ENCODE measurements around the gene ISYNA1. TPM values are rescaled to one million over a fixed set of nuclear protein-coding genes. Genes with fewer than 3 reads are reported as not detected.

ISYNA1 gene
- total RNA-seq (2016; rRNA removed; fragmentation: Illumina TruSeq; extraction: Trizol) (29.4 and 48.5 TPM in 2 replicates), polyA plus RNA-seq (2011; rRNA removed) (29.6 and 36.5 TPM in 2 replicates), polyA minus RNA-seq (2011; rRNA and poly(A)+ RNA removed; ENCODE audit: low replicate concordance) (1.3 and 50.2 TPM in 2 replicates), Bru-seq, nascent RNA (percentile 53 among the genes with signal in this experiment), BruChase-seq, experiment 1, labeled RNA remaining after a 6-hour chase (percentile 86 among the genes with signal in this experiment), BruChase-seq, experiment 2, labeled RNA remaining after a 2-hour chase (percentile 73 among the genes with signal in this experiment)
- total RNA-seq (2016; cell fraction: cytosol; rRNA removed; fragmentation: Illumina TruSeq; extraction: Trizol; ENCODE audit: low read depth): 8.4 and 10.1 TPM in 2 replicates
- total RNA-seq (2016; cell fraction: insoluble cytoplasmic fraction; rRNA removed; fragmentation: Illumina TruSeq; extraction: Trizol): 29.3 and 46.4 TPM in 2 replicates
- 16.0 and 18.7 TPM in 2 replicates for total RNA-seq (2016; cell fraction: membrane; rRNA removed; fragmentation: Illumina TruSeq; extraction: Trizol)
- 33.6 and 37.4 TPM in 2 replicates for total RNA-seq (2016; cell fraction: nucleus; rRNA removed; fragmentation: Illumina TruSeq; extraction: Trizol)
- 14.0 and 25.3 TPM in 2 replicates for polyA plus RNA-seq (2011; cell fraction: cytosol; rRNA removed)
- 246 and 367 TPM in 2 replicates for polyA plus RNA-seq (2011; cell fraction: nucleus; rRNA removed)
- polyA plus RNA-seq (2012): 32.5 and 49.8 TPM in 2 replicates
- polyA plus RNA-seq (2016; cell fraction: cytosol; fragmentation: Illumina TruSeq; extraction: Trizol; ENCODE audit: low read depth): 16.0 and 16.5 TPM in 2 replicates
- 44.6 and 57.4 TPM in 2 replicates for polyA plus RNA-seq (2016; cell fraction: insoluble cytoplasmic fraction; fragmentation: Illumina TruSeq; extraction: Trizol; ENCODE audit: low read depth)
- polyA plus RNA-seq (2016; cell fraction: membrane; fragmentation: Illumina TruSeq; extraction: Trizol; ENCODE audit: low read depth): 18.1 and 22.4 TPM in 2 replicates
- 103 and 119 TPM in 2 replicates for polyA plus RNA-seq (2016; cell fraction: nucleus; fragmentation: Illumina TruSeq; extraction: Trizol; ENCODE audit: insufficient read depth, low read depth)
- 20.4 and 29.0 TPM in 2 replicates for polyA minus RNA-seq (2011; cell fraction: cytosol; rRNA and poly(A)+ RNA removed)
- 13.3 and 14.3 TPM in 2 replicates for polyA minus RNA-seq (2011; cell fraction: nucleus; rRNA and poly(A)+ RNA removed)
- long read RNA-seq, experiment 1, transcript ISYNA1-201 (11 exons, 2,420 nt): major isoform, 52 of 85 reads
- long read RNA-seq, experiment 1, partial matches to known transcripts: 20 of 85 reads
- long read RNA-seq, experiment 1, other reads (novel, unspliced or antisense): 8 of 85 reads
- long read RNA-seq, experiment 2, transcript ISYNA1-202 (10 exons, 1,703 nt): minor isoform, 5 of 162 reads
- long read RNA-seq, experiment 2, transcript ISYNA1-201 (11 exons, 2,420 nt): major isoform, 85 of 162 reads
- long read RNA-seq, experiment 2, partial matches to known transcripts: 37 of 162 reads
- long read RNA-seq, experiment 2, other reads (novel, unspliced or antisense): 29 of 162 reads

DNA sequence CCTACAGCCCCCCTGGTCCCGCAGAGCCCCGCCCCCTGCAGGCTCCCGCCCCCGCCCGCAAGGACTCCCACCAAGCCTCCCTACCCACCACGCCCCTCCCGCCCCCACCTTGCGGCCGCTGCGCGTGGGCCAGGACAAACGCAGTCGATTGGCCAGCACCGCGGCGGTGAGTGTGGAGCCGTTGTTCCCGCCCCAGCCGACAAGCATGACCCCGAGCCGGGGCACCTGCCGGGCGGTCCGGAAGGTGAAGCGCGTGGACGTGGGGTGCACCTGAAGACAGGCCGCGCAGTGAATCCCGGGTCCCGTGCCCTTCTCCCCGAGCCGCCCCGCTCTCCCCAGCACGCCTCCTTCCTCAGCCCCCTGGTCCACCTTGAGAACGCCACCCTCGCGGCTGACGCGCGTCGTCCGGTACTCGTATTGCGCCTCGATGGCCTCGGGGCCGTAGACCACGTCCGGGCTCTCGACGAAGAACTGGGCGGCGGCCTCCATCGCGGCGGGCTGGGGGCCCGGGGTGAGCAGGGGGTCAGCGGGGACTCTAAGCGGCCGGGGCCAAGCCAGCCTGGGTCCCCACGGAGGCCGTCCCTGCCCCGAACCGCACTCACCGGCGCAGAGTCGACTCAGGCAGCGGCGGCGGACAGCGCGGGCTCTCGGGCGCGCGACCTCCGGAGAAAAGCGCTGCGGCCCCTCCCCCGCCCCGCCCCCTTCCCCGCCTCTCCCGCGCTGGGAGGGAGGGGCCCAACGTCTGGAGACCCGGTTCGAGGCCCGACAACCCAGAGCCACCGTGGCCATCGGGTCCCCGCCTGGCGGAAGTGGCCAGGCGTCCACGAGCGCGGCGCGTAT, at the start of gene ISYNA1:
ISYNA1 (minus strand) TSS at position 643 of the 840 bp plus-strand sequence; CDS start at position 489, 154 bp downstream.
- Histone ChIP-seq H3K79me2 (ENCODE audit: insufficient read depth, low read length) (no peaks in the 10 kb centered on the region), H3K9me3 (ENCODE audit: low read length) (no peaks in the 10 kb centered on the region), H3K4me3 (replicated peaks in 1 of 3; ENCODE audit: insufficient read depth in 1 of 3, low read depth in 2 of 3, low read length in 3 of 3) (peak within 1 kb of the TSS; percentile 29 to 75 (median 72)), H3K36me3 (replicated peaks in 1 of 2; ENCODE audit: control insufficient read depth in 1 of 2, insufficient read depth in 2 of 2, low read length in 2 of 2) (peaks cover 0 to 2% of the 10 kb centered on the region in 2 experiments; a peak in 1 of 5 replicates), H3K4me2 (ENCODE audit: low read depth, low read length) (peak within 1 kb of the TSS; percentile 95), H3K9ac (ENCODE audit: insufficient read depth, low read depth, low read length) (peak within 1 kb of the TSS; percentile 70), H2AFZ (ENCODE audit: low read length) (no peak within 1 kb of the TSS), H4K20me1 (ENCODE audit: insufficient read depth, low read length) (peaks cover 9% of the 10 kb centered on the region; the same call in 1 of the 2 replicates), H3K27ac (ENCODE audit: extremely low read length, insufficient read depth, low read length) (peak within 1 kb of the TSS; percentile 53), H3K4me1 (ENCODE audit: insufficient read depth, low read length) (peaks cover 45% of the 10 kb centered on the region), H3K27me3 (ENCODE audit: control insufficient read depth in 1 of 2, insufficient read depth in 2 of 2, low read length in 2 of 2) (no peaks in the 10 kb centered on the region)
- ChIA-PET CTCF (ENCODE audit: low intra/inter-chr PET ratio, low total read pairs) (no interaction called here), POLR2A (interaction anchor here (0.6 to 1.6 kb wide), 3 partner anchors 17 to 52 kb away, joined by 3 to 4 read pairs (median 3); partner anchors contain the start of gene GDF15)
- intact Hi-C loops (cut with micrococcal nuclease; ENCODE audit: unreplicated experiment): no loop called here
- TSS peak; percentile 53 for BruUV-seq (replicated peaks)
- no peak for FAIRE-seq
- in situ Hi-C loops (cut with HindIII; ENCODE audit: extremely low pct_ligation_motif_present, low pct_unique_long_range_greater_than_20kb): no loop called here
- ATAC-seq: peak; percentile 12
- DNase-seq (ENCODE audit: low spot score): peak; percentile 14
- WGBS (ENCODE audit: low lambda C conversion rate): 10% methylated on average over 40 of the region's 99 CpGs
- TF ChIP-seq ZMYM2 (CRISPR knock-in tag; IDR thresholded peaks at IDR 0.05): peak; percentile 53; the same call in 1 of the 2 replicates
- TF ChIP-seq, protein P1, sequence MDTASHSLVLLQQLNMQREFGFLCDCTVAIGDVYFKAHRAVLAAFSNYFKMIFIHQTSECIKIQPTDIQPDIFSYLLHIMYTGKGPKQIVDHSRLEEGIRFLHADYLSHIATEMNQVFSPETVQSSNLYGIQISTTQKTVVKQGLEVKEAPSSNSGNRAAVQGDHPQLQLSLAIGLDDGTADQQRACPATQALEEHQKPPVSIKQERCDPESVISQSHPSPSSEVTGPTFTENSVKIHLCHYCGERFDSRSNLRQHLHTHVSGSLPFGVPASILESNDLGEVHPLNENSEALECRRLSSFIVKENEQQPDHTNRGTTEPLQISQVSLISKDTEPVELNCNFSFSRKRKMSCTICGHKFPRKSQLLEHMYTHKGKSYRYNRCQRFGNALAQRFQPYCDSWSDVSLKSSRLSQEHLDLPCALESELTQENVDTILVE (CRISPR knock-in tag; IDR thresholded peaks at IDR 0.05): peak; percentile 71; the same call in 1 of the 2 replicates
- 0 out of 2 replicates have a peak, but pooled peaks have one; percentile 13 for TF ChIP-seq CCDC6 (CRISPR knock-in tag; IDR thresholded peaks at IDR 0.05)
- no peak for TF ChIP-seq SETDB1 (CRISPR knock-in tag; IDR thresholded peaks at IDR 0.05; ENCODE audit: borderline replicate concordance)
- peak; percentile 36; the same call in 1 of the 2 replicates for TF ChIP-seq IRF2 (CRISPR knock-in tag; IDR thresholded peaks at IDR 0.05)
- TF ChIP-seq ZNF883 (CRISPR knock-in tag; IDR thresholded peaks at IDR 0.05; ENCODE audit: not compliant biosample characterization): peak; percentile 63
- TF ChIP-seq RFX3 (CRISPR knock-in tag; IDR thresholded peaks at IDR 0.05): no peak
- no peak for TF ChIP-seq PPARG (CRISPR knock-in tag; conservative IDR thresholded peaks at IDR 0.05)
- TF ChIP-seq KDM2A (CRISPR knock-in tag; IDR thresholded peaks at IDR 0.05; ENCODE audit: borderline replicate concordance, low read depth): peak; percentile 30; the same call in 1 of the 2 replicates
- TF ChIP-seq, protein P2, sequence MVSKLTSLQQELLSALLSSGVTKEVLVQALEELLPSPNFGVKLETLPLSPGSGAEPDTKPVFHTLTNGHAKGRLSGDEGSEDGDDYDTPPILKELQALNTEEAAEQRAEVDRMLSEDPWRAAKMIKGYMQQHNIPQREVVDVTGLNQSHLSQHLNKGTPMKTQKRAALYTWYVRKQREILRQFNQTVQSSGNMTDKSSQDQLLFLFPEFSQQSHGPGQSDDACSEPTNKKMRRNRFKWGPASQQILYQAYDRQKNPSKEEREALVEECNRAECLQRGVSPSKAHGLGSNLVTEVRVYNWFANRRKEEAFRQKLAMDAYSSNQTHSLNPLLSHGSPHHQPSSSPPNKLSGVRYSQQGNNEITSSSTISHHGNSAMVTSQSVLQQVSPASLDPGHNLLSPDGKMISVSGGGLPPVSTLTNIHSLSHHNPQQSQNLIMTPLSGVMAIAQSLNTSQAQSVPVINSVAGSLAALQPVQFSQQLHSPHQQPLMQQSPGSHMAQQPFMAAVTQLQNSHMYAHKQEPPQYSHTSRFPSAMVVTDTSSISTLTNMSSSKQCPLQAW (CRISPR knock-in tag; IDR thresholded peaks at IDR 0.05): no peak; the same call in 1 of the 2 replicates
- TF ChIP-seq, protein P3, sequence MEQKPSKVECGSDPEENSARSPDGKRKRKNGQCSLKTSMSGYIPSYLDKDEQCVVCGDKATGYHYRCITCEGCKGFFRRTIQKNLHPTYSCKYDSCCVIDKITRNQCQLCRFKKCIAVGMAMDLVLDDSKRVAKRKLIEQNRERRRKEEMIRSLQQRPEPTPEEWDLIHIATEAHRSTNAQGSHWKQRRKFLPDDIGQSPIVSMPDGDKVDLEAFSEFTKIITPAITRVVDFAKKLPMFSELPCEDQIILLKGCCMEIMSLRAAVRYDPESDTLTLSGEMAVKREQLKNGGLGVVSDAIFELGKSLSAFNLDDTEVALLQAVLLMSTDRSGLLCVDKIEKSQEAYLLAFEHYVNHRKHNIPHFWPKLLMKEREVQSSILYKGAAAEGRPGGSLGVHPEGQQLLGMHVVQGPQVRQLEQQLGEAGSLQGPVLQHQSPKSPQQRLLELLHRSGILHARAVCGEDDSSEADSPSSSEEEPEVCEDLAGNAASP (CRISPR knock-in tag; IDR thresholded peaks at IDR 0.05; ENCODE audit: borderline replicate concordance): peak; percentile 19
- 0 out of 2 replicates have a peak, but pooled peaks have one; percentile 25 for TF ChIP-seq ZNF446 (CRISPR knock-in tag; IDR thresholded peaks at IDR 0.05)
